Measurements from ENCODE around the gene SECTM1.
A peak's percentile ranks its signal among the peaks of the same experiment; 100 is the strongest.

The SECTM1 gene

GRCh38 chr17:82327289-82327688 lies 6.3 kb downstream of the SECTM1 start:
- DNase-seq = no peak

GRCh38 chr17:82325286-82326180 lies 8.0 kb downstream of the SECTM1 start:
- DNase-seq = no peak

- DNase-seq = no peak
These were observed 8.8 kb downstream of the SECTM1 start for GRCh38 chr17:82324566-82325285.

DNA sequence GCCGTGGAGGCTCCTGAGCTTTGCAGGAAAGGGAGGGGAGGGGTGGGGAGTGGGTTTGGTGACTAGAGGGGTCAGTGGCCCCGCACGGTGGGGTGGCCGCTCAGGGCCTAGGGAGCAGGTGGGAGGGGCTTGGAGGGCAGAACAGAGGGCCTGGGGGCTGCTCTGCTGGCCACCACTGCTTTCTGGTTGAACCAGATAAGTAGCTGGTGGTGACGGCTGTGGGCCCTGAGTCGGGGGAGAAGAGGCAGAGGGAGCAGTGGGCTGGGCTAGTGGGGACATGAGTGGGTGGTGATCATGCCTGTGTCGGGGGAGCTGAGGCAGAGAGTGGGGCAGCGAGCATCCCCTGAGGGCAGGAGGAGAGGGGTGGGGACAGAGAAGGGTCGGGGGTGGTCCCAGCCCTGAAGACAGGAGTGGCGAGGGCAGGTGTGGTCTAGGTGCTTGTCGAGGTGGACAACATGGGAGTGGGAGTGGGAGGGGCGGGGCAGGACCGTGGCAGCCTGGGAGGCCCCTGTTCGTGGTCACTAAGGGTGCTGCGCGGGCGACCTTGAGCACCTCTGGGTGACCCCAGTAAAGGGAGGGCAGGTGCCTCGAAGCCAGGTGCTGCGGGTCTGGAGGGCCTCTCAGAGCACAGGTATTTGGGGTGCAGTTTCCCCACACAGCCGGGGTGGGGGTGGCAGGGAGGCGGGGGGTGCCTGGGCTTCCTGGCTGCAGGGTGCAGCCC lies 9.9 kb downstream of the SECTM1 start:
- DNase-seq = no peak

GRCh38 chr17:82322526-82323453 lies 10.8 kb downstream of the SECTM1 start:
- DNase-seq = no peak

- DNase-seq = no peak
These were observed 11.6 kb downstream of the SECTM1 start for GRCh38 chr17:82321947-82322466.

GRCh38 chr17:82320956-82321927 lies 12.3 kb downstream of the SECTM1 start:
- DNase-seq = peak; percentile 52

DNA sequence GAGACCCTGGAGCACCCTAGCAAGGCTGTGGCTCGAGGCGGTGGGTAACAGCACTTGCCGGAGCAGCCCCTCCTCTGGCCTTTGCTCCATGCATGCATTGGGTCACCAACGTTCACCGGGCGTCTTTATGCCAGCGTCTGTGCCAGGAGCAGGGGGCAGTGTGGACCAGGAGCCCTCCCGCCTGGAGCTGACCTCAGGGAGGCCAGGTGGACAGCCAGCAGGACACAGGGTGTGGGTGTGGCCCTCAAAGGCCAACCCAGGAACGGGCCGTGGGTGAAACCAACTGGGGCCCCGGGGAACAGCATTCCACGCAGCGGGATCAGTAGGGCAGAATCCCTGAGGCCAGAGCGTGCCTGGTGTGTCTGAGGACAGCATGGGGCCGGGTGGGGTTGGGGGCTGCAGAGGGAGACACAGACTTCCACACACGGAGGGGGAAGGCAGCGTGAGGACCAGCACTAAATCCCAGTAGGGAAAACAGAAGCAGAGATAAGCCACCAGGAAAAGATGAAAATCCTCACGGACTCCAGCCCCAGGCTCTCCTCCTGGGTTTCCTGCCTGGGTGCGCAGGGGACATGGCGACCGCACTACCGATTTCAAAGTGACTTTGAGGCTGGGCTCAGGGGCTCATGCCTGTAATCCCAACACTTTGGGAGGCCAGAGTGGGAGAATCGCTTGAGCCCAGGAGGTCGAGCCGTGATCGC lies 13.3 kb downstream of the SECTM1 start:
- no peak for DNase-seq

DNA sequence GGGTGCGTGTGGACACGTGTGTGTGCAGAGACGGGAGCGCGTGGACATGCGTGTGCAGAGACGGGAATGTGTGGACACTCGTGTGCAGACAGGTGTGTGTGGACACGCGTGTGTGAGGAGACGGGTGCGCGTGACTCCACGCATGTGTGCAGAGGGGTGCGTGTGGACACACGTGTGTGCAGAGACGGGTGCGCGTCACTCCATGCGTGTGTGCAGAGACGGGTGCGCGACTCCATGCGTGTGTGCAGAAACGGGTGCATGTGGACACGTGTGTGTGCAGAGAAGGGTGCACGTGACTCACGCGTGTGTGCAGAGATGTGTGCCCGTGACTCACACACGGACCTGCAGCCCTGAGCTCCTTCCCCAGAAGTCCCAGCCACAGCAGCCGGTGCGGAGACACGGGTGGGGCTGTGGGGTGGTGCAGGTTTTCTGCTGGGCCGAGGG lies 13.9 kb downstream of the SECTM1 start:
- no peak for DNase-seq

GRCh38 chr17:82318772-82319606 lies 14.6 kb downstream of the SECTM1 start:
- no peak for DNase-seq

DNA sequence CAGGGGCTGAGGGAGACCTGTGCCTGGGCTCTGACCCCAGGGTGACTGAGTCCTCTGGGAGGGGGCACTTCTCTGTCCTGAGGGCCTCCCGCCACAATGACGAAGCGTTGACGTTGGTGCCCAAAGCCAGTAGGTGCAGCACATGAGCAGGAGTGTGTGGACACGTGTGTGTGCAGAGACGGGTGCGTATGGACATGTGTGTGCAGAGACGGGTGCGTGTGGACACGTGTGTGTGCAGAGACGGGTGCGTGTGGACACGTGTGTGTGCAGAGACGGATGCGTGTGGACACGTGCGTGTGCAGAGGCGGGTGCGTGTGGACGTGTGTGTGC lies 15.4 kb downstream of the SECTM1 start:
- no peak for DNase-seq

GRCh38 chr17:82317394-82318168 lies 16.0 kb downstream of the SECTM1 start, which contains the start of gene CD7:
Gene CD7 (minus strand): TSS chr17:82317608. CDS start chr17:82317495, 113 bp downstream.
- no peak for DNase-seq

- DNase-seq = no peak
These were observed 16.7 kb downstream of the SECTM1 start for GRCh38 chr17:82316651-82317393.

DNA sequence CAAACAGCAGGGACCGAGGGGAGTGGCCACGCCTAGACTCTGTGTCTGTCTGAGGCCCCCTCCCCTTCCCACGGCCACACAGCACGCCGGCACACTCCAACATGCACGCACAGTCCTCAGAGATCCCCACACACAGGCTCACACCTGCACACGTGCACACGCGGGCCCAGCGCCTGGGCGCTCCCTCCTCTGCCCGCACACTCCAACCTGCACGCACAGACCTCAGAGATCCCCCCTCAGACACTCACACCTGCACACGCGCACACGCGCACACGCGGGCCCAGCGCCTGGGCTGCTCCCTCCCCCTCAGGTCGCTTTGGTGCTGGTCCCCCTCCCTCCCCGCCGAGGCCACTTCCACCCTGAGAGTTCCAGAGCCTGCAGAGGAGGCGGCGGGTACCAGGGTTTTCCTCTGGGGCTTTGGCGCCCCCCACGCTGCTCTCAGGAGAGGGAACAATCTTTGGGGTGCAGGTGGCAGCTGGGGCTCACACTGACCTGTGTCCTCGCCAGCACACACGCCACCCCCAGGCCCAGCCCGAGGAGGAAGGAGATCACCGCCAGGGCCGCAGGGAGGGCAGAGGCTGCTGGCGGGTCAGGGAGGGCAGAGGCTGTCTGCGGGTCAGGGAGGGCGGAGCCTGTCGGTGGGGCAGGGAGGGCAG lies 17.7 kb downstream of the SECTM1 start:
- peak; percentile 24 for DNase-seq

GRCh38 chr17:82314727-82315605 lies 18.6 kb downstream of the SECTM1 start:
- peak; percentile 39 for DNase-seq

Measured in suppressor macrophage treated with lipopolysaccharide for 4 hours (primary cell).